Stimulated activated CD8-positive, alpha-beta memory T cell treated with anti-CD3 and anti-CD28 coated beads, Interleukin-15, amount 100 ng/mL, for 24 hours (primary cell): ENCODE results near the gene SPTBN5.

Experiments used
- DNase-seq: peaks from one replicate; pipeline ENCODE4 v3.0.0-alpha.2; 2020; ENCODE audit warnings: low read depth

The SPTBN5 gene

DNA sequence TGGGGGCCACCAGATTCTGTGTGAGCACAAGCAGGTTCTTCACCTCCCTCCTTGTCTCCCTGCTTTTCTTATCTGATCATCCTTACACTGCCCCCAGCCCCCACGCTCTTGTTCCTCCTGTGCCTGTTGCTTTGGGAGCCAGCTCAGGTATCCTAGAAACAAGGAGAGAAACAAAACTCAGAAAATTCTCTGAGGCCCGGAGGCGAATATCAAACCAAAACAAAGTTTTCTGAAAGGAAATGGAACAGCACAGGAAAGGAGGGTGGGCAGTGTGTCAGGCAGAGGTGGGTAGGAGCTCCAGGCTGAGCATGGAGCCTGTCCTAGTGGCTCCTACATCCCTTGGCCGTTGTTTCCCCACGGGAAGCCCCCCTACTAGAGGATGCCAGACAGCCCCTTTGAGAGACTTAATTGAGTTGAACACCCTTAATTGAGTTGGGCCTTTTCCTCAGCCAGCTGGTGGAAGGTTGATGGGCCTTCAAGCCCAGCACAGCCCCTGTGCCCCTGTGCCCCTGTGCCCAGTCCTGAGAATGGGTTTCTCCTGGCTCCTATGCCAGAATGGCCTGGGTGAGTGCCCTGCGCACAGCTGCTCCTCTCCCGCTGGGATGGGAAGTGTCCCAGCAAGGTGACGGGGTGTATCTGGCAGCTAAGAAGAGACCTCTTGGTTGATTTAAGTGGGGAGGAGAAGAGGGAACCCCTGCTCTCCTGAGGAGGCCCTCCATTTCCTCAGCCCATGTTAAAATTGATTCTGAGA lies 88.8 kb downstream of the SPTBN5 start:
- no peak for DNase-seq

DNA sequence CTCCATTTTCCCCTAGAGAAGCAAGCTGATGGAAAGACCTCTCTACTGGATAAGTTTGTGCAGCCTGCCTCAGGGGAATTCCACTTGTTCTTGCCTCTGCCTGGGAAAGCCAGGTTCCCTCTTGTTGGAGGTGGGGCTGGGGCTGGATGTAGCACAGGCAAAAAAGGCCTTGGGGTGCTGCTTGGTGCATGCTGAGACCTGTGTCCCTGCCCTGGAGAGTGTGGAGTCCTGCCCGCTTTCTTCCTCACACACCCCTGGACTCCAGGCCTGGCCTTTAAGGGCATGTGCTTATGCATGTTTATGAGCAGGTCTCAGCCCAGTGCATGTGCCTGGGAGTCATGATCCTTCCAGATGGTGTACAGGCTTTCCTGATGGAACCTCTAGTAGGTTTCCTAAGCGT lies 89.5 kb downstream of the SPTBN5 start:
- no peak for DNase-seq

DNA sequence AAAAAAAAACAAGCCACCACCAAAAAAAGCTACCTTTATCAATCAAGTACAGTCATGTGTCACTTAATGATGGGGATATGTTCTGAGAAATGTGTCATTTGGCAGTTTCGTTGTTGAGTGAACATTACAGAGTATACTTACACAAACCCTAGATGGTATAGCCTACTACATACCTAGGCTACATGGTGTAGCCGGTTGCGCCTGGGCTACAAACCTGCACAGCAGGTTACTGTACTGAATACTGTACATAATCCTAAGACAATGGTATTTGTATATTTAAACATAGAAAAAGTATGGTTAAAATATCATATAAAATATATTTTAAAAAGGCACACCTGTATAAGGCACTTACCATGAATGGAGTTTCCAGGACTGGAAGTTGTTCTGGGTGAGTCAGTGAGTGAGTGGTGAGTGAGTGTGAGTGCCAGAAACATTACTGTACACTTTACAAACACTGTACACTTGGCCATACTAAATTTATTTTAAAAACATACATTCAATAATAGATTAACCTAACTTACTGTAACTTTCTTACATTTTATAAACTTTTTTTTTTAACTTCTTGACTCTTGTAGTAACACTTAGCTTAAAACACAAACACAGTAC lies 91.9 kb downstream of the SPTBN5 start:
- no peak for DNase-seq

DNA sequence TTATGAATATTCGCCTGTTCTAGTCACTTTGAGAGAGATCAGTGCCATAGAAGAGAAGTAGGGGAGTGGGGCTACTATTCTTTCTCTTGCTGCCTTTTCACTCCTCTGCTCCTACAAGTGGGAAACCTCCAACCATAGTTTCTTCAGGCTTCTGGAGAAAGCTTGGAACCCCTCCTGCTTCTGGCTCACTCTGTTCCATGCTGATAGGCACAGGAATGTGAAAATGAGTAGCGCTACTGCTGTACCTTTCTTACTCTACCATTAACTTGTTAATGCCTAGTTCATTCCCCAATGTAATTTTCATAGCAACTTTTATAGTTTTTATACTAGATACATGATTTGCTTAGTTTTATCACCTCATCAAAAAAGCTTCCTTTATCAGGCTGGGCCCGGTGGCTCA lies 92.7 kb downstream of the SPTBN5 start:
- DNase-seq, result no peak

DNA sequence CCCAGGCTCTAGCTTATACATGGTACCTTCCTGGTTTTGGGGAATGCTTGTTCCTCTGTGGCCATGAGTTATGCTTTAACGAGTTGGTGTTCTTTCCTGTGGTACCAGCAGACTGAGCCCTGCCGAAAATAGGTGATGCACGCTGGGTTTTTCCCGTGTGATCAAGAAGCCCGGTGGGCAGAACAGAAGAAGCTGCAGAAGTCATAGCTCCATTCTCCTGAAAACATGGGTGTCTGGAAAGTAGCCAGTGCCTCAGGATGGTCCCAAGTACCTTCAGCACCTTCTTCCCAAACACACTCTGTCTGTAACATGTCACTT lies 94.4 kb downstream of the SPTBN5 start:
- DNase-seq, result no peak

DNA sequence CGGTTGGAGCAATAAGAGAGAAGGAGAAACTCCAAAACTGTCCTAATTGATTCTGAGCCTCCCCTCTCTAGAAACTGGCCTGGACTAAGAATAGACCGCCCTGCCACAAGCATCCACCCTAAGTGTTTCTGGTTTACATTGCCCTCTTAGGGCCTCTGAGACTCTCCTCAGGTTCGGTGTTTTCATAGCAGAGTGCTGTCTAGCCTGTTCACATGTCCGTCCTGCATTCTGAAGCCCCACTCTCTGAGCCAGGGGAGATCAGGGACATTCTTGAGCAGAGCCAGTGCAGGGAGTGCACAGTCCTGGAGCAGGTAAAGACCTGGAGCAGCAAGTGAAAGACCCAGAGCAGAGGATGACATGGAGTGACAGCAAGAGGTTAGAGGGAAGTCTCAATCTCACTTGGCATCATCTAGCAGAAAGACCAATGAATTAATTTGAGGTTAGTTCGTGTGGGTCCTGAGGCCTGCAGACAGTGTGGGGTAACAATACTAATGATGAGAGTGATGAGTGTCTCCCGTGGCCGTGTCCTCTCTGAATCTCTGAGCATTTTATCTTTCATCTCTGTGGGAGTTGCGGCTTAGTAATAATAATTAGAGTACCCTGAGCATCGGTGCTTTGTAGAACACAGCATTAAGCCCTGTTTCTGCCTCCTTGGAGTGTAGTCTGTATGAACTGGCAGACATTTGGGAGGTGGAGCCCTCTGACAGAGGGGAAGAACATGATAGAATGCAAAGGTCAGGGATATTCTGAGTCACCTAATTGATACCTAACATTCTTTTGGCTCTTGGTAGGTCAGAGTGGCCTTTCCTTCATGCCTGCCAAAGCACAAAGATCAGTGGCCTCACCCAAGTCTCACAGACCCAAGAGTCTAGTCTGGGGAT lies 95.0 kb downstream of the SPTBN5 start:
- DNase-seq, result no peak
